Activated CD4-positive, CD25-positive, alpha-beta regulatory T cell treated with anti-CD3 and anti-CD28 coated beads, Interleukin-2, amount 50 U/mL, for 16 hours (primary cell): ENCODE measurements around the gene SIPA1L3.

Experiments
- DNase-seq: peaks from one replicate; pipeline ENCODE4 v3.0.0-alpha.2; 2020; ENCODE audit warnings: low read depth, low spot score

Gene SIPA1L3

GRCh38 chr19:37947778-37948177 lies 40.8 kb downstream of the SIPA1L3 start:
- DNase-seq = no peak

GRCh38 chr19:37948362-37948761 lies 41.4 kb downstream of the SIPA1L3 start:
- no peak for DNase-seq

- DNase-seq = no peak
These were observed 43.6 kb downstream of the SIPA1L3 start for GRCh38 chr19:37950471-37951175.

GRCh38 chr19:37951816-37952210 lies 44.8 kb downstream of the SIPA1L3 start:
- DNase-seq = no peak

- no peak for DNase-seq
These were observed 46.3 kb downstream of the SIPA1L3 start for GRCh38 chr19:37953171-37953917.

- DNase-seq = no peak
These were observed 46.9 kb downstream of the SIPA1L3 start for GRCh38 chr19:37953918-37954303.

GRCh38 chr19:37954421-37954874 lies 47.4 kb downstream of the SIPA1L3 start:
- no peak for DNase-seq

- DNase-seq = no peak
These were observed 49.0 kb downstream of the SIPA1L3 start for GRCh38 chr19:37955986-37956385.

GRCh38 chr19:37957176-37957575 lies 50.2 kb downstream of the SIPA1L3 start:
- no peak for DNase-seq

- no peak for DNase-seq
These were observed 52.7 kb downstream of the SIPA1L3 start for GRCh38 chr19:37959665-37960114.

- no peak for DNase-seq
These were observed 54.2 kb downstream of the SIPA1L3 start for GRCh38 chr19:37961198-37961597.

- DNase-seq = no peak
These were observed 56.4 kb downstream of the SIPA1L3 start for GRCh38 chr19:37963190-37963936.

- DNase-seq = no peak
These were observed 57.1 kb downstream of the SIPA1L3 start for GRCh38 chr19:37964109-37964508.

- DNase-seq = no peak
These were observed 59.2 kb downstream of the SIPA1L3 start for GRCh38 chr19:37966211-37966661.

GRCh38 chr19:37966662-37967231 lies 59.7 kb downstream of the SIPA1L3 start:
- no peak for DNase-seq

GRCh38 chr19:37969695-37970094 lies 62.7 kb downstream of the SIPA1L3 start:
- DNase-seq = no peak

- no peak for DNase-seq
These were observed 63.7 kb downstream of the SIPA1L3 start for GRCh38 chr19:37970699-37971098.

- no peak for DNase-seq
These were observed 65.8 kb downstream of the SIPA1L3 start for GRCh38 chr19:37972803-37973202.

- no peak for DNase-seq
These were observed 66.7 kb downstream of the SIPA1L3 start for GRCh38 chr19:37973666-37974065.

GRCh38 chr19:37975071-37975470 lies 68.1 kb downstream of the SIPA1L3 start:
- no peak for DNase-seq

- no peak for DNase-seq
These were observed 68.8 kb downstream of the SIPA1L3 start for GRCh38 chr19:37975596-37976515.
